K562 (cell line): ENCODE data around the gene RABL3. TPM values are rescaled to one million over a fixed set of nuclear protein-coding genes. Genes with fewer than 3 reads are reported as not detected.

Source experiments
- ARID1B ChIP-seq: fragments of 450-650 bp; IDR thresholded peaks from 2 replicates; pipeline ENCODE4 v1.6.1; 2016; ENCODE audit warnings: antibody characterized with exemption, mild to moderate bottlenecking, inconsistent platforms
- ATF1 ChIP-seq, 2 experiments: fragments of 450-650 bp in 1 of 2; IDR thresholded peaks; 2 replicates each; pipeline ENCODE4 v1.6.1; 2016; ENCODE audit warnings: missing compliant biosample characterization in 1 of 2, missing genetic modification characterization in 1 of 2
- ETV5 ChIP-seq: sonication (generic); formaldehyde crosslinking; IDR thresholded peaks from 2 replicates; pipeline ENCODE4 v1.4.0; 2020; ENCODE audit warnings: low read depth, mild to moderate bottlenecking, missing genetic modification reagents
- FOXJ2 ChIP-seq: fragments of 200-800 bp; sonication (Bioruptor generic); IDR thresholded peaks from 2 replicates; pipeline ENCODE4 v1.6.1; 2016; ENCODE audit warnings: missing genetic modification characterization, missing compliant biosample characterization
- HDGF ChIP-seq: fragments of 450-650 bp; IDR thresholded peaks from 2 replicates; pipeline ENCODE4 v1.6.1; 2016
- JUND ChIP-seq, 2 experiments: IDR thresholded peaks; 2 replicates in 1 of 2; 3 replicates in 1 of 2; pipeline ENCODE4 v1.6.1; 2011; ENCODE audit warnings: borderline replicate concordance in 2 of 2, low read depth in 2 of 2, low read length in 2 of 2, improper control_type of control experiment in 1 of 2, missing biosample characterization in 1 of 2, missing genetic modification characterization in 1 of 2, missing genetic modification reagents in 1 of 2
- L3MBTL2 ChIP-seq: fragments of 450-650 bp; IDR thresholded peaks from 2 replicates; pipeline ENCODE4 v1.6.1; 2016; ENCODE audit warnings: mild to moderate bottlenecking, moderate library complexity
- MTA3 ChIP-seq: fragments of 450-650 bp; formaldehyde crosslinking; IDR thresholded peaks from 2 replicates; pipeline ENCODE4 v1.6.1; 2017; ENCODE audit warnings: mild to moderate bottlenecking, borderline replicate concordance
- MYBL2 ChIP-seq, 2 experiments: fragments of 450-650 bp in 1 of 2; sonication (generic) in 1 of 2; formaldehyde crosslinking in 1 of 2; IDR thresholded peaks; 2 replicates each; pipeline versions ENCODE4 v1.6.1 to v1.8.1; 2017 to 2022; ENCODE audit warnings: borderline replicate concordance in 1 of 2, inconsistent platforms in 1 of 2, low read depth in 1 of 2, mild to moderate bottlenecking in 1 of 2, missing genetic modification reagents in 1 of 2, moderate library complexity in 1 of 2
- PHF8 ChIP-seq: fragments of 200-600 bp; sonication (generic); IDR thresholded peaks from 2 replicates; pipeline ENCODE4 v1.6.1; 2012; ENCODE audit warnings: mixed run types, mild to moderate bottlenecking, inconsistent platforms, low read length, moderate library complexity, borderline replicate concordance
- POLR2A ChIP-seq: fragments of 450-650 bp; conservative IDR thresholded peaks from 2 replicates; pipeline ENCODE4 v1.6.1; 2016
- SMARCA5 ChIP-seq: fragments of 450-650 bp; IDR thresholded peaks from 2 replicates; pipeline ENCODE4 v1.6.1; 2016
- TAF15 ChIP-seq: fragments of 200-400 bp; formaldehyde crosslinking; IDR thresholded peaks from 2 replicates; pipeline ENCODE4 v1.6.1; 2017; ENCODE audit warnings: mild to moderate bottlenecking, low read depth, low read length, moderate library complexity
- TBL1XR1 ChIP-seq, 2 experiments: IDR thresholded peaks; 2 replicates each; pipeline ENCODE4 v1.6.1; 2012; ENCODE audit warnings: improper control_type of control experiment in 2 of 2, low read length in 2 of 2, mild to moderate bottlenecking in 1 of 2
- ZNF644 ChIP-seq: fragments of 200-800 bp; sonication (Bioruptor generic); IDR thresholded peaks from 2 replicates; pipeline ENCODE4 v1.6.1; 2016; ENCODE audit warnings: low read depth, missing genetic modification characterization, missing compliant biosample characterization
- polyA plus RNA-seq, 8 experiments: library from polyadenylated mRNA; depleted of rRNA in 4 of 8; stranded (reverse) in 5 of 8; unstranded in 3 of 8; fragments of >200 nt; fragmentation: Nextera tagmentation in 2 of 8; fragmentation: Illumina TruSeq in 1 of 8; extraction: Ambion mirVana in 2 of 8; extraction: Trizol in 1 of 8; gene quantifications; 2 replicates each; pipeline versions ENCODE4 v1.2.1 to v1.2.3, GENCODE V29; 2011 to 2014; ENCODE audit warnings: inconsistent platforms in 1 of 8, missing spikeins in 1 of 8
- total RNA-seq, 7 experiments: library from RNA; depleted of rRNA in 6 of 7; stranded (reverse); fragments of >200 nt in 6 of 7; fragmentation: Illumina TruSeq in 2 of 7; extraction: Trizol in 2 of 7; gene quantifications; 2 replicates each; pipeline versions ENCODE4 v1.2.1 to v1.2.3, GENCODE V29; 2011 to 2021; ENCODE audit warnings: low replicate concordance in 1 of 7
- TF ChIP-seq, protein P1 (sequence below): fragments of 450-650 bp; IDR thresholded peaks from 2 replicates; pipeline ENCODE4 v1.6.1; 2017; ENCODE audit warnings: antibody characterized with exemption
- TF ChIP-seq, protein P2 (sequence below): fragments of 200-400 bp; formaldehyde crosslinking; IDR thresholded peaks from 2 replicates; pipeline ENCODE4 v1.6.1; 2017; ENCODE audit warnings: mild to moderate bottlenecking, low read depth, low read length, moderate library complexity

Gene RABL3
- total and polyA plus RNA-seq, 9 of the 15 experiments (the other 6 are each of a cell fraction or from before 2014, with no cell fraction given): 6.5 to 30.7 (median 12.3) TPM

DNA sequence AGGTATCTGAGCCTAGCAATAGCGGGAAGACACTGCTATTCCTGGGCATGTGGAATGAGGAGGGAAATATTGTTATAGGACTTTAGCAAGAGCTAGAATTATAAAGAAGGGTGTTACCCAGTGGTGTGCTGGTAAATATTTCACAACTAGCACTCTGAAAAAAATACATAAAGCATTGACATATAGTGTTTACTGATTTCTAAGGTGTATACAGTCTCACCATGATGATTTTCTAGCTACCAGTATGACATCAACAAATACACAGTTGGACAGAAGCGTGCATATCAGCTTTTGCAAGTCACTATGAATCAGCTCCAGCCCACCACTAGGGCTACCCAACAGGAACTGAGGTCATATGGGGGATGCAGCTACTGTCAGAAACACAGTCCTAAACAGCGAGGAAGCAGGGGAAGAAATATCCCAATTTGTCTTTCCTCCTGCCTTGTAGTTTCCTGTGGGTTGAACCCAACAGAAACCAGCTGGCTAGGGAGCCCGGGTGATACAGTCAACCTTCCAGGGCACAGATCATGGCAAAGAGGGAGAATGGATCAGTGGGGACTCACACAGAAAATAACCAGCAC is 99.9 kb downstream of the RABL3 start (continued):
- TF ChIP-seq SMARCA5 (no peak), MTA3 (peak; percentile 38; the same call in 1 of the 2 replicates), POLR2A (peak; percentile 62), ARID1B (peak; percentile 64), JUND (IDR thresholded peaks at IDR 0.05; ENCODE audit: borderline replicate concordance, low read depth, low read length) (peak; percentile 91), JUND (tag; IDR thresholded peaks at IDR 0.05; ENCODE audit: borderline replicate concordance, low read depth, low read length) (peak; percentile 92), FOXJ2 (tag) (peak; percentile 79), ZNF644 (tag) (peak; percentile 72; the same call in 1 of the 2 replicates), TBL1XR1 (IDR thresholded peaks at IDR 0.05; ENCODE audit: low read length in 2 of 2) (0 out of 4 replicates have a peak, but pooled peaks of 1 of the 2 experiments have one; percentile 33), MYBL2 (IDR thresholded peaks at IDR 0.05; ENCODE audit: low read depth) (no peak), MYBL2 (CRISPR knock-in tag; IDR thresholded peaks at IDR 0.05; ENCODE audit: borderline replicate concordance) (no peak), PHF8 (peak; percentile 29; the same call in 1 of the 2 replicates), ETV5 (CRISPR knock-in tag) (peak; percentile 86), TAF15 (no peak), L3MBTL2 (peak; percentile 63), HDGF (no peak), ATF1 (CRISPR knock-in tag; IDR thresholded peaks at IDR 0.05) (no peak), ATF1 (tag; IDR thresholded peaks at IDR 0.05) (peak; percentile 77)
- TF ChIP-seq, protein P1, sequence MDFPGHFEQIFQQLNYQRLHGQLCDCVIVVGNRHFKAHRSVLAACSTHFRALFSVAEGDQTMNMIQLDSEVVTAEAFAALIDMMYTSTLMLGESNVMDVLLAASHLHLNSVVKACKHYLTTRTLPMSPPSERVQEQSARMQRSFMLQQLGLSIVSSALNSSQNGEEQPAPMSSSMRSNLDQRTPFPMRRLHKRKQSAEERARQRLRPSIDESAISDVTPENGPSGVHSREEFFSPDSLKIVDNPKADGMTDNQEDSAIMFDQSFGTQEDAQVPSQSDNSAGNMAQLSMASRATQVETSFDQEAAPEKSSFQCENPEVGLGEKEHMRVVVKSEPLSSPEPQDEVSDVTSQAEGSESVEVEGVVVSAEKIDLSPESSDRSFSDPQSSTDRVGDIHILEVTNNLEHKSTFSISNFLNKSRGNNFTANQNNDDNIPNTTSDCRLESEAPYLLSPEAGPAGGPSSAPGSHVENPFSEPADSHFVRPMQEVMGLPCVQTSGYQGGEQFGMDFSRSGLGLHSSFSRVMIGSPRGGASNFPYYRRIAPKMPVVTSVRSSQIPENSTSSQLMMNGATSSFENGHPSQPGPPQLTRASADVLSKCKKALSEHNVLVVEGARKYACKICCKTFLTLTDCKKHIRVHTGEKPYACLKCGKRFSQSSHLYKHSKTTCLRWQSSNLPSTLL: no peak
- TF ChIP-seq, protein P2, sequence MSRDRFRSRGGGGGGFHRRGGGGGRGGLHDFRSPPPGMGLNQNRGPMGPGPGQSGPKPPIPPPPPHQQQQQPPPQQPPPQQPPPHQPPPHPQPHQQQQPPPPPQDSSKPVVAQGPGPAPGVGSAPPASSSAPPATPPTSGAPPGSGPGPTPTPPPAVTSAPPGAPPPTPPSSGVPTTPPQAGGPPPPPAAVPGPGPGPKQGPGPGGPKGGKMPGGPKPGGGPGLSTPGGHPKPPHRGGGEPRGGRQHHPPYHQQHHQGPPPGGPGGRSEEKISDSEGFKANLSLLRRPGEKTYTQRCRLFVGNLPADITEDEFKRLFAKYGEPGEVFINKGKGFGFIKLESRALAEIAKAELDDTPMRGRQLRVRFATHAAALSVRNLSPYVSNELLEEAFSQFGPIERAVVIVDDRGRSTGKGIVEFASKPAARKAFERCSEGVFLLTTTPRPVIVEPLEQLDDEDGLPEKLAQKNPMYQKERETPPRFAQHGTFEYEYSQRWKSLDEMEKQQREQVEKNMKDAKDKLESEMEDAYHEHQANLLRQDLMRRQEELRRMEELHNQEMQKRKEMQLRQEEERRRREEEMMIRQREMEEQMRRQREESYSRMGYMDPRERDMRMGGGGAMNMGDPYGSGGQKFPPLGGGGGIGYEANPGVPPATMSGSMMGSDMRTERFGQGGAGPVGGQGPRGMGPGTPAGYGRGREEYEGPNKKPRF: no peak
